GM12873 (cell line): ENCODE data around the gene MXD3.

ENCODE experiments used
- TF ChIP-seq, protein P1 (sequence below): IDR thresholded peaks from 2 replicates; pipeline ENCODE4 v1.5.1; 2012; ENCODE audit warnings: low read depth, mild to moderate bottlenecking, moderate library complexity, low read length, control low read depth; ENCODE audit not compliant: insufficient read depth; ENCODE audit errors: missing control alignments

The MXD3 gene

DNA sequence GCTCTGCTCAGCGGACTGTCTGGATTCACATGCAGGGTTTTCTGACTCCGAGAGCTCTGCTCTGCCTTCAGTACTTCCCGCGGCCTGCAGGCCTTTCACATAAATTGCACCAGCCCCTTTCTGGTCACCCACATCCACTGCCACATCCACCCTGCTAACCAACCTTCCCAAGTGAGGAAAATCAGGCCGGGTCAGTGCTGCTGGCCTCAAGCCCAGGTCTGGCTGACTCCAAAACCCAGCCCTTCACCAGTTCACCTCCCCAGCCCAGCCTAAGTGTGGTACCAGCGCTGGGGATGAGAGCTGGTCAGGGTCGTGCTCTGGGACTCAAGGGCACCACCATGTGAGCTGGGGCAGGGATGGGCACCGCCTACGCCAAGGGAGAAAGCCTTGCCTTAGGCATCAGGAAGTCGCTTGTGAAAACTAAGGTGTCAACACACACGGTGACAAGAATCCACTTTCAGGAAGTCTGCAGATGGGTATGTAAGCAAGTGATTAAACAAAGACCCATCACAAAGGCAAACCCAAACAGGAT, 27.5 kb upstream of the MXD3 start:
- TF ChIP-seq, protein P1, sequence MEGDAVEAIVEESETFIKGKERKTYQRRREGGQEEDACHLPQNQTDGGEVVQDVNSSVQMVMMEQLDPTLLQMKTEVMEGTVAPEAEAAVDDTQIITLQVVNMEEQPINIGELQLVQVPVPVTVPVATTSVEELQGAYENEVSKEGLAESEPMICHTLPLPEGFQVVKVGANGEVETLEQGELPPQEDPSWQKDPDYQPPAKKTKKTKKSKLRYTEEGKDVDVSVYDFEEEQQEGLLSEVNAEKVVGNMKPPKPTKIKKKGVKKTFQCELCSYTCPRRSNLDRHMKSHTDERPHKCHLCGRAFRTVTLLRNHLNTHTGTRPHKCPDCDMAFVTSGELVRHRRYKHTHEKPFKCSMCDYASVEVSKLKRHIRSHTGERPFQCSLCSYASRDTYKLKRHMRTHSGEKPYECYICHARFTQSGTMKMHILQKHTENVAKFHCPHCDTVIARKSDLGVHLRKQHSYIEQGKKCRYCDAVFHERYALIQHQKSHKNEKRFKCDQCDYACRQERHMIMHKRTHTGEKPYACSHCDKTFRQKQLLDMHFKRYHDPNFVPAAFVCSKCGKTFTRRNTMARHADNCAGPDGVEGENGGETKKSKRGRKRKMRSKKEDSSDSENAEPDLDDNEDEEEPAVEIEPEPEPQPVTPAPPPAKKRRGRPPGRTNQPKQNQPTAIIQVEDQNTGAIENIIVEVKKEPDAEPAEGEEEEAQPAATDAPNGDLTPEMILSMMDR: no peak

DNA sequence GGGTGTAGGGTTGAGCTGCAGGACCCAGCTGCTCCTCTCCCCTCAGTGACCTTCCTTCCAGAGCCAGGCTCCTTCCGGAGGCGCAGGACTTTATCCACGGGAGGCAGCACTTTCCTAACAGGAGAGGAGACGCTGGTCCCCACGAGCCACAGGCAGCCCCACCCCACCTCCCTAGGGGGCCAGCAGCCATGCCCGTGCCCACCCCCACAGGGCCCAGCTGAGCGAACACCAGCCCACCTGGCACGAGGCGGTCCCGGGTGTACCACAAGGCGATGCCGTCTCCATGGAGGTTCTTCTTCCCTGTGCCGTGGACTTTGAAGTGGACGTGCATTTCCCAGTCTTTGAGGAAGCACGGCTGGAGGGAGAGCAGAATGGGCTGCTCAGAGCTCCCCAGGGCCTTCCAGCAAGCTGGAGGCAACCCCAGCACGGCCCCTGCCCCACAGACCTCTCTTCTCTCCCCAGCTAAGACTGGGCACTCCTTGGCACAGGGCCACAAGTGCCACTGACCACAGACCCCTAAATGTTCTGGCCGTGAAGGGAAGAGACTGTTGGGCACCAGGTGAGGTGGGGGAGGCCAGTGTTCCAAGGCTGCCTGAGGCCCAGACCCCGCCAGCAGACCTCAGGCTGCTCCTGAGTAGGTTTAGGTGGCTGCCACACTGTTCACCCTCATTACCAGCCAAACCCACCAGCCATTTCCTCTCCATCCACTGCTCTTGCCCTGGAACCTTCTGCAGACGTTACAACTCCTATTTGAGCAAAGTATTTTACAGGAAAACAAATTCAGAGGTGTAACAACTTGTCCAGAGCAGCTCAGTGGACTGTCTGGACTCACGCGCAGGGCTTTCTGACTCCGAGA, 26.8 kb upstream of the MXD3 start:
- TF ChIP-seq, protein P1: no peak

DNA sequence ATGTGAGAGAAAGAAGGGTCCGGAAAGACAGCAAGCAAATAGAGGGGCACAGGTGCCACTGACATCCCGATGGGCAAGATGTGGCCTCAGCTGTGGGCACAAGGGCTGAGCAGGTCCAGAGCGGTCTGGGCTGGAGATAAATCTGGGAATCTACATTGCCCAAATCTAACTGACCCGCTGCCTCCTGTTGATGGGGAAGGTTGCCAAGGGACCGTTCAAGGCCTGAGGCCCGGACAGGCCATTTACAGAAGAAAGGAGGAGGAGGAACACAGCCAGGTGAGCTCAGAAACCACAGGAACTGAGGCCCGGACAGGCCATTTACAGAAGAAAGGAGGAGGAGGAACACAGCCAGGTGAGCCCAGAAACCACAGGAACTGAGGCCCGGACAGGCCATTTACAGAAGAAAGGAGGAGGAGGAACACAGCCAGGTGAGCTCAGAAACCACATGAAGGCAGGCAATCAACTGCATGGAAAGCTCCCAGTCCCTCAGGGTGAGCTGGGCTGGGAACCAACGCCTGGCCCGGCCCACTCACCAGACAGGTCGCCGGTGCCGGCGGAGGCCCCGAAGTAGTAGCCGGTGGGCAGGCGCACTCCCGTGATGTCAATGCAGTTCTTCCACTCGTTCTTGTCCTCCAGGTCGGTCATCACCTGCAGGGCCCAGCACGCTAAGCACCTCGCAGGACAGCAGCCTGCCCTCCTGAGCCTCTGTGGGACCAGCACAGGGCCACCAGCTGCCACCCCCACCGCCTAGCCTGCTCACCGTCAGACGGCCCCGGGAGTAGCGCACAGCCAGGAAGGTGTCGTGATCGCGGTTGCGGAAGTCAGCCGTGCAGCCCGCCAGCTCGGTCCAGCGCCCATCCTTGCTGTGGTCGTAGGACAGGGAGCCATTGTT, 25.2 kb upstream of the MXD3 start:
- TF ChIP-seq, protein P1: no peak

DNA sequence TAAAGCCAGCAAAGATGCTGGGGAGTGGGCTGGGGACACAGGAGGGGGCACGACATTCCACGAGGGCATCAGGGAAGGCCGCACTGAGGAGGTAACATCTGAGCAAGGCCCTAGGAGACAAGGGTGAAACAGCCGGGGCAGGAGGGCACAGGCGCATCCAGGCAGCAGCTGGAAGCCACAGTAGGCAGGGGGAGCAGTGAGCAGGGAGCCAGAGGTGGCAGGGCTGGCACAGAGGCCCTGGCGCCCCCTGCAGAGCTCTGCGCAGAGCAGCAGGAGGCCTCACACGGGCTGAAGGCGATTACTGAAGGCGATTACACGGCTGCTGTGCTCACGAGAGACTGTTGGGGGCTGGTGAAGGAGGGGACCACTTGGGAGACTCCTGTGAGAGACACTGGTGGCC, 24.4 kb upstream of the MXD3 start:
- TF ChIP-seq, protein P1: peak; percentile 36

DNA sequence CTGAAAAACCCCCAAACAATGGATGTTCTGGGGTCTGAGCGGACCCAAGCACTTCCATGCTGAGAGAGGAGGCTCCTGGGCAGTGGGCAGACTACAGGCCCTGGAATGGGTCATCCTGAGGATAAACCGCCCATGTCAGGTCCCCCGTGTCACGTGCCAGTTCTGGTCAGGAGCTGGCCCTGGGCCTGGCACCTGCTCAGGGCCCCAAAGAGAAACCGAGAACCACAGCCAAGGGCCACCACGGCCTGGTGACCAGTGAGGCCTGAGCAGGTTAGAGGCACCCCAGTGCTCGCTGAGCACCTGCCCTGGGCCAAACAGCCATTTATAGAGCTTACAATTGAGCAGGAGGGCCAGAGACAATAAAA, 24.0 kb upstream of the MXD3 start:
- TF ChIP-seq, protein P1: no peak

DNA sequence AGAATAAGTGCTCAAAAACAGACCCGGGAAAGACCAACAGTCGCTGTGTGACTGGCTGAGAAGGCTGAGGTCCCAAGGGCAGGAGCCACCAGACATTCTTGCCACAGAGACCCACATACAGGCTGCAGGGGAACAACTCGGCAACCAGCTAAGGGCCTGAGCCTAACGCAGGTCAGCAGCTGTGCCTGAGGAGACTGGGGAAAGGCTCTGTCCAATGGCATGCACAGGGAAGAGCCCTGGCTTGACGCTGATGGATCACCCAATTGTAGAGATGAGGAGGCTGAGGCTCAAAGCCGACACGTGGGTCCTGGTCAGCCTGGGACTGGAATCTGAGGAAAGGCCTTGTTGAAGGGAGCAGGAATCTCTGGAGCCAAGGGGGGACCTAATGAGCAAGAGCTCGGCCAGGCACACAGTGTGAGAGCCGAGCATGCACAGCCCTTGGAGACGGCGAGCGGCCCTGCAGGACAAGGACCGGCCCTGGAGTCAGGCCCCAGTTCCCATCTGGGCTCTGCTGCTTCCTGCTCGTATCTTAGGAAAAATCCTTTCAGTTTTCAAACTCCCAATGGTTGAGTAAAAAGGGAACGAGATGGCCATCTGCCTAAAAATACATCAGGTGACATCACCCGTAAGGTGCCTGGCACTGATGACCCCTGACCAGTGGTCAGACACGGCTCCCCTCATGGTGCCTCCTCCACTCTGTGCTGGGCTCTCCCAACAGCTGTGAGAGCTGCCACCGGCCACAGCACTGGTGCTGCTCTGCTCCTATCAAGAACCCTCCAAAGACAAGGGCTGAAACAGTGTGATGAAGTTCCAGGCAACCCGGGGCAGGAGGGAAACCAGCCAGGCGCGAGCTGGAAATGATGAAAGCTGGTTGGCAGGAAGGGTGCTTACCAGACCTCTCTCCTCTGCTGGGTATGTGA, 23.3 kb upstream of the MXD3 start:
- TF ChIP-seq, protein P1: no peak
